CD4-positive, alpha-beta T cell treated with Interferon alpha-2 for 1 hour (primary cell): ENCODE data around the gene VTI1B.
A peak's percentile ranks its signal among the peaks of the same experiment; 100 is the strongest.

ENCODE experiments used
- DNase-seq, 2 donors: peaks; one replicate each; pipeline ENCODE4 v3.0.0-alpha.2; 2020 to 2022

Gene VTI1B

DNA sequence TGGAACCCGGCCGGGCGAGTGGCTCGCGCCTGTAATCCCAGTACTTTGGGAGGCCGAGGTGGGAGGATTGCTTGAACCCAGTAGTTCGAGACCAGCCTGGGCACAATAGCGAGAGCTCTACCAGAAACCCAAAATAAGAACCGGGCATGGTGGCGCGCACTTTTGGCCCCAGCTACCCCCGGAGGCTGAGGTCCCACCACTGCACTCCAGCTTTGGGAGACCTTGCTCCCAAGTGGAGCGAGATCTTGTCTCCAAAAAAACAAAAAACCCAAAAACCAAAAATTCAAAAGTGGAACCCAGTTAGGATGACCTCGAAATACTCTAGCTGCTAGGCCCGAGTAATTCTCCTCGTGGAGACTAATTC, 769 bp upstream of the VTI1B start:
- no peak for DNase-seq

GRCh38 chr14:67674139-67674479, 323 bp downstream of the VTI1B start:
- peak; percentile 27 to 57 for DNase-seq

- no peak for DNase-seq
These were observed 981 bp downstream of the VTI1B start for GRCh38 chr14:67673451-67673850.

- DNase-seq = peak; percentile 3 to 41
These were observed 5.9 kb downstream of the VTI1B start for GRCh38 chr14:67668559-67668958.

GRCh38 chr14:67666750-67667449, 7.5 kb downstream of the VTI1B start:
- DNase-seq = peak; percentile 47 to 70

DNA sequence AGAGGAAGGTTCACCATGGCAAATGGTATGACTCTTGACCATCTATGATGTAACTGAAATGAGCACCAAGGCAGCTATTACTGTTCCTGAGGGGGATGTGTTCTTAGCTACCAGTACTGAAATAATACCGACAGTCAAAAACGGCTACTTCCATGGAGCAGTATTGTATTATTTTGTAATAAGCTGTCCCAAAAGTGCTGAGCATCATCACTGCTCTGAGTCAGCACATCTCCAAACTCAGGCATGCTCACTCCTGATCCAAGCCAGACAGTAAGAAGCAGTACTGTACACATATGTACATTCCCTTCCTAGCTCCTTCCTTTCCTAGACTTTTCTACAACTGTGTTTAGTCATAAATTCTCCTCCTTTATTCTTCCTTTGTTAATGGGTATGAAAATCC, 8.6 kb downstream of the VTI1B start:
- no peak for DNase-seq

DNA sequence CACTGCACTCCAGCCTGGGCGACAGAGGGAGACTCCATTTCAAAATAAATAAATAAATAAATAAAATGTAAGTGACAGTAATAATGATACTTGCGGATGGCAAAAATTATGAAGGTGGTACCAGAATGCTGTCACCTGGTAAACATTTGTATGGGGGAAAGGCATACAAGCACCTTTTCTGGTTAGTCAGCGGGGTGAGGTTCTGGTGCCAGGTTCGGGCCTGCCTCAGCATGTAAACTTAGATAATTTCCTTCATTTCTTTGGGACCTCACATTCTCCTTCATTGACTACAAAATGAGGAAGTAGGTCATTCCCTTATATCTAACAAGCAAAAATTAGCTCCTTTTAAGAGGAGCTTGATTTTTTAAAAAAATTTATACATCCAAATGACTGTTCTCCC, 10.8 kb downstream of the VTI1B start:
- DNase-seq = no peak

DNA sequence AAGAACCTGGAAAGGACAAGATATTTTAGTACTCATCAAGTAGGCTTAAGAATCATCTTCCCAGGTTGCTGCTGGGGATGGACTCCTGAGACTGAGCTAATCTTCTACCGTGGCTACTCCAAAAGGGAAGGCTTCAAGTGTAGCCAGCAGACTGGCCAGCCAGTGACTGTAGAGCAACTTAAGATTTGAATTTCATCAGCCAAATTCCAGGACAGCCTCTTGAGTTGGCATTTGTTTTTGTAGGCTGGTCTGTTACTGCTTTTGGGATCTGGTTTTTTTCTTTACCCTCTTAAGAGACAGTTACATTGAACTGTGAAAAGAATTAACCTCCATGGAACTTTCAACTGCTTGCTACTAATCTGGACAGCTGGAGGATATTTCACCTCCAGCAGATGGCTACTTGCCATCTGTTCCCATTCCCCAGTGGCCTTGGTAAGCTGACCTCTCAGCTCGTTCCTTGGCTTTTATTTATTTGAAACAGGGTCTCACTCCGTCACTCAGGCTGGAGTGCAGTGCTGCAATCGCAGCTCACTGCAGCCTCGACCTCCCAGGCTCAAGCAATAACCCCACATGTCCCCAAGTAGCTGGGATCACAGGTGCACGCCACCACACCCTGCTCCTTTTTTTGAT, 20.7 kb downstream of the VTI1B start:
- no peak for DNase-seq

DNA sequence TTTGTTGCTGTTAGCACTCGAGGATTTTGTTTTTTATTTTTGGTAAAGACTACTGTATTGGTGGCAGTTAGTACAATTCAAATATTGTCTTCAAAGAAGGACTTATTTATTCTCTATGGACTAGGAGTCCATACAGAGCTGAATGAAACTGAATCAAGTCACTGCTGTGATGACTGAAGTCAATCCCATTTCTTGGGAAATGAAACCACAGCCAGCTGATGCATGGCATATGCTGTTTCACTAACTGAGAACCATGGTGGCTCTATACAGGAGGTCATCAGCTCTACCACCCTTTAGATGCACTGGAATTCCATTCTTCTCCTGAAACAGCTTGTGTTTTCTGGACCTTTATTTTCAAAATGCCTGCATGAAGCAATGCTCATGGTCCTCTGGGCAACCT, 22.2 kb downstream of the VTI1B start:
- DNase-seq = no peak

DNA sequence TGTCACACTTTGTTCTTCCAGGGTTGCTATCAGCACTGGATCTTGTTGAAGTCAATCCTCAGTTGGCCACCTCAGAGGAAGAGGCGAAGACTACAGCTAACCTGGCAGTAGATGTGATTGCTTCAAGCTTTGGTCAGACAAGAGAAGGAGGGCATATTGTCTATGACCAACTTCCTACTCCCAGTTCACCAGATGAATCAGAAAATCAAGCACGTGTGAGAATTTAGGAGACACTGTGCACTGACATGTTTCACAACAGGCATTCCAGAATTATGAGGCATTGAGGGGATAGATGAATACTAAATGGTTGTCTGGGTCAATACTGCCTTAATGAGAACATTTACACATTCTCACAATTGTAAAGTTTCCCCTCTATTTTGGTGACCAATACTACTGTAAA, 23.7 kb downstream of the VTI1B start:
- no peak for DNase-seq

- DNase-seq = no peak
These were observed 24.3 kb downstream of the VTI1B start for GRCh38 chr14:67650151-67650550.

DNA sequence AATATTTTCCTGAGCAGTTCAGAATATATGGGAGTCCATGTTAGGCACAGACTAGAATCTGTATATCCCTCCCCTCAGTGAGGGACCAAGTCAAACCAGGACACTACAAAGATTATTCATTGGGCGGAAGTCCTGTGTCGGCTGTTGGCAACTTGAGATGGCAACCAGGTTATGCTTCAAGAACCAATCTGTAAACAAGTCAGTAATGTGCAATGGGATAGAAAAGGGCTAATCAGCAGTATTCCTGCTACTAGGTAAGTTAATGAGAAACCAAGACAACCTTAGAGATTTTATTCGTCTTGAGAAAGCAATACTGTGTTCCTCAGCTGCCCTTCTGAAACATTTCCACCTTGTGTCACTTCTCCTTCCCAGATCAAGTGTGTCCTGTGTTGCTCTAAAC, 28.3 kb downstream of the VTI1B start:
- no peak for DNase-seq

- DNase-seq = no peak
These were observed 29.0 kb downstream of the VTI1B start for GRCh38 chr14:67645414-67645813.

DNA sequence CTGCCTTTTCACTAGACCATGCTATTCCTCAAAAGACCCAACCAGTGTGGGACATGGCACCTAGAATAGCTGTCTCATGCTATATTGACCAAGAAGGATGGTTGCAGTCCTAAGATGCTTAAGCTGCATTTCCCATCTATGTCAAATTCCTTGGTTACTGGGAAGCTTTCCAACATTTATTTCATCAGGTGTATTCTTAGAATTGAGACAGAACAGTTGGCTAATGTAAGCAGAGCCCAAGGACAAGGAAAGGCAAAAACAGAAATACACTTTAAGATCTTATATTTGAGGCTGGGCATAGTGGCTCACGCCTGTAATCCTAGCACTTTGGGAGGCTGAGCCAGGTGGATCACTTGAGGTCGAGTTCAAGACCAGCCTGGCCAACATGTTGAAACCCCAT, 30.0 kb downstream of the VTI1B start:
- DNase-seq = no peak

- DNase-seq = no peak
These were observed 30.7 kb downstream of the VTI1B start for GRCh38 chr14:67643713-67644112.

- no peak for DNase-seq
These were observed 32.3 kb downstream of the VTI1B start for GRCh38 chr14:67641902-67642749.

GRCh38 chr14:67641480-67641879, 33.0 kb downstream of the VTI1B start:
- no peak for DNase-seq

DNA sequence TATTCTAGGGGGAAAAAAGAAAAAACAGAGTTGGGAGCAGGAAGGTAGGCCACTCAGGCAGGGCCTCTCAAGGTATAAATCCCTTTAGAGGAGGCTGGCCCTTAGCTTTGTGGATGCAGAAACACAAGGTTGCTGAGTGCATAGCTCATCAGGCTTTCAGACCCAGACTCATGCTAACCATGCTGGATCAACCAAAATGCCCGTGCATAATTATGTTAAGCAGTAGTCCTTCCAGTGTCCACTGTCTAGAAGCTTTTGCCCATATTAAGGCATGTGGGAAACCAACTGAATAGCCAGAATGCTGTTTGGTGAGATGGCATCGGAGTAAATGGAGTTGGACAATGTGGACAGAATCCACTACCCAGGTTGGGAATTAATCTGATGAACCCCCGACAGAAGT, 35.8 kb downstream of the VTI1B start:
- DNase-seq = no peak

DNA sequence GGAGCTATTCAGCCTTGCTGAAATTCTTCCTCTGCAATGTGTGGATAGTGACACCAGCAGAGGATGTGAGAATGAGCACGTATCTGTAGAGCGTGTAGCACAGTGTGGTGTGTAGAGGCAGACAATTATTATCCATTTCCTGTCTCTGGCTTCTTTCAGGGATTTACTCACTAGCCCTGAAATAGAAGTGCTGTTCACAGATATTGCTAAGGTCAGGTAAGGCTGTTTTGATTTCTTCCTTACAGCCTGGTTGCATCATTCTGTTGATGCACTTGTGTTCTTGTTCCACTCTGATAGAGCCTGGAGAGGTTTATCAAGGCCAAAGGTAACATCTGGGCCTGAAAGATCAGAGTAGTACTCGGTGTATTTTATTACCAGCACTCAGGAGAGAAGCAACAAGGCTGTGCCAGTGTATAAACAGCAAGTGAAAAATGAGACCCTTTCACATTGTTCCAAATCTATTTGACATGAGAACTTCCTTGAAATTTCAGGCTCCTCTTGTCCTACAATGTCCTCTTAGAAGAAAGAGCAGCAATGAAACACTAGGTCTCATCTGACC, 38.0 kb downstream of the VTI1B start:
- DNase-seq = no peak

DNA sequence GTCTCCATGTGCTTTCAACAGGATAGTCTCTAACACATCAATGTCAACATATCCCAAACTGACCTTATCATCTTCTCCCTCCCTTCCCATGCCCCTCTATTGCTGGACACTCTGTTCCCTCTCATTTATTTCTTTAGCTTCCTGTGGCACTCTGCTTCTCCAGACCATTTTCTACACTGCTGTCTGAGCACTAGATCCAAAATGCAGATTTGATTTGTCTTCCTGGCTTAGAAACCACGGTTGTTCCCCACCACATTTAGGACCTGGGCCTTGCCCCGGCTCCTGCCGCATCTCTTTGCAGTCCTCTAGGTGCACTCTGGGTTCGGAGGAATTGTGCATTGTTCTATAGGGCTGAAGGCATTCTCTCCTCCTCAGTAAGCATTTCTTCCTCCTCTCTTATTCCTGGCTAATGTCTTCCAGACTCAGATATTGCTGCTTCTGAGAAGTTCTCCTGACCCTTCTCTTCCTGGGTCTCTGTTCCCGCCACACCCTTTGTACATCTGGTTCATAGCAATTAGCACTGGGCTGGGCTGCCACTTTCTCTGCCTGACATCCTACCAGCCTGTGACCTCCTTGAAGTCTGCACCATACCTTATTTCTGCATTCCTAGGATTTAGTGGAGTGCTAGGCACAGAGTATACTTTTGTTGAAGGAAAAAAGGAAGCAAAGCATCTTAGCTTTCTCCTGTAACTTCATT, 40.8 kb downstream of the VTI1B start:
- no peak for DNase-seq

- DNase-seq = no peak
These were observed 43.5 kb downstream of the VTI1B start for GRCh38 chr14:67630938-67631337.

GRCh38 chr14:67630186-67630585, 44.2 kb downstream of the VTI1B start:
- no peak for DNase-seq

GRCh38 chr14:67627519-67627918, 46.9 kb downstream of the VTI1B start:
- no peak for DNase-seq
